IMR-90 (cell line): ENCODE results near the gene CXCR2. TPM values are rescaled to one million over a fixed set of nuclear protein-coding genes. Genes with fewer than 3 reads are reported as not detected.
"Not testable (repeated sequence)": the region's sequence is repeated elsewhere in the genome, so short reads cannot be mapped to it uniquely, and the experiment has no call there.

Source experiments
- ATAC-seq: fragments of 200-7000 bp; cut with Tn5 transposase; 2 replicates; pipeline ENCODE4 v1.9.1; 2020; ENCODE audit warnings: low read depth, mild to moderate bottlenecking, moderate library complexity
- BruUV-seq: library from RNA; stranded (reverse); fragments of 400-500 nt; replicated peaks from 2 replicates; lab custom pipeline; 2021; lab: Mats Ljungman, UMichigan
- CTCF ChIA-PET: fragments of 300-600 bp; formaldehyde crosslinking; extraction: SDS; loops from one replicate; lab custom pipeline; 2021; ENCODE audit warnings: antibody characterized with exemption; lab: Yijun Ruan, JAX
- POLR2A ChIA-PET: fragments of 300-600 bp; sonication (Branson Sonifier 250); formaldehyde crosslinking; loops from one replicate; lab custom pipeline; 2022; ENCODE audit warnings: antibody characterized with exemption; ENCODE audit not compliant: unreplicated experiment; lab: Charles Lee
- DNase-seq: peaks from one replicate; pipeline ENCODE4 v3.0.0; 2013
- H2AFZ ChIP-seq: replicated peaks from 2 replicates; pipeline ENCODE3; 2013; ENCODE audit warnings: low read length, mild to moderate bottlenecking; ENCODE audit not compliant: poor library complexity
- H2AK5ac ChIP-seq: 2 replicates; pipeline ENCODE4 v1.6.1; 2013; ENCODE audit warnings: low read depth, low read length, inconsistent platforms
- H2AK9ac ChIP-seq: replicated peaks from 2 replicates; pipeline ENCODE3; 2013; ENCODE audit warnings: mild to moderate bottlenecking, low read depth, low read length, moderate library complexity; ENCODE audit not compliant: poor library complexity
- H2BK120ac ChIP-seq: 2 replicates; pipeline ENCODE4 v1.6.1; 2013; ENCODE audit warnings: low read depth, low read length, inconsistent platforms
- H2BK15ac ChIP-seq: 3 replicates; pipeline ENCODE4 v1.6.1; 2013; ENCODE audit warnings: low read depth, low read length, inconsistent platforms
- H2BK20ac ChIP-seq: 2 replicates; pipeline ENCODE4 v1.6.1; 2013; ENCODE audit warnings: low read depth, mild to moderate bottlenecking, inconsistent platforms, low read length, moderate library complexity
- H2BK5ac ChIP-seq: 2 replicates; pipeline ENCODE4 v1.6.1; 2013; ENCODE audit warnings: mild to moderate bottlenecking, low read depth, low read length, inconsistent platforms; ENCODE audit not compliant: poor library complexity, severe bottlenecking
- H3K14ac ChIP-seq: replicated peaks from 2 replicates; pipeline ENCODE4 v1.6.1; 2013; ENCODE audit warnings: low read depth, low read length, inconsistent platforms
- H3K18ac ChIP-seq: 2 replicates; pipeline ENCODE4 v1.6.1; 2013; ENCODE audit warnings: low read depth, low read length, control low read depth
- H3K23ac ChIP-seq: 2 replicates; pipeline ENCODE4 v1.6.1; 2013; ENCODE audit warnings: low read depth, low read length, inconsistent platforms
- H3K27ac ChIP-seq: 2 replicates; pipeline ENCODE4 v1.5.1; 2013; ENCODE audit warnings: mild to moderate bottlenecking, control low read depth, low read length; ENCODE audit not compliant: insufficient read depth
- H3K27me3 ChIP-seq: 2 replicates; pipeline ENCODE4 v1.6.1; 2013; ENCODE audit warnings: low read length; ENCODE audit not compliant: control insufficient read depth, insufficient read depth
- H3K36me3 ChIP-seq: 2 replicates; pipeline ENCODE4 v1.6.1; 2013; ENCODE audit warnings: low read length, mixed read lengths; ENCODE audit not compliant: control insufficient read depth, insufficient read depth
- H3K4ac ChIP-seq: 2 replicates; pipeline ENCODE4 v1.6.1; 2013; ENCODE audit warnings: low read depth, low read length, inconsistent platforms
- H3K4me1 ChIP-seq: 2 replicates; pipeline ENCODE4 v1.6.1; 2013; ENCODE audit warnings: low read length, mixed read lengths; ENCODE audit not compliant: control insufficient read depth, insufficient read depth
- H3K4me2 ChIP-seq: 2 replicates; pipeline ENCODE4 v1.6.1; 2013; ENCODE audit warnings: low read depth, mild to moderate bottlenecking, control low read depth, low read length, moderate library complexity
- H3K4me3 ChIP-seq: 2 replicates; pipeline ENCODE4 v1.5.1; 2013; ENCODE audit warnings: low read depth, mild to moderate bottlenecking, control low read depth, low read length, moderate library complexity; ENCODE audit not compliant: insufficient read depth
- H3K56ac ChIP-seq: 2 replicates; pipeline ENCODE4 v1.6.1; 2013; ENCODE audit warnings: low read length, inconsistent platforms; ENCODE audit not compliant: insufficient read depth; ENCODE audit errors: extremely low read depth
- H3K79me1 ChIP-seq, 2 experiments: 2 replicates each; pipeline ENCODE4 v1.6.1; 2013; ENCODE audit warnings: low read length in 2 of 2, inconsistent platforms in 1 of 2, low read depth in 1 of 2
- H3K9ac ChIP-seq: 2 replicates; pipeline ENCODE4 v1.6.1; 2013; ENCODE audit warnings: low read depth, low read length, control low read depth
- H3K9me1 ChIP-seq: 2 replicates; pipeline ENCODE4 v1.6.1; 2013; ENCODE audit warnings: low read length, inconsistent platforms; ENCODE audit not compliant: insufficient read depth
- H3K9me3 ChIP-seq: 2 replicates; pipeline ENCODE4 v1.6.1; 2013; ENCODE audit warnings: low read length; ENCODE audit not compliant: control insufficient read depth, insufficient read depth
- H4K20me1 ChIP-seq: 2 replicates; pipeline ENCODE4 v1.6.1; 2013; ENCODE audit warnings: low read length, inconsistent platforms; ENCODE audit not compliant: insufficient read depth
- H4K5ac ChIP-seq: 2 replicates; pipeline ENCODE4 v1.6.1; 2013; ENCODE audit warnings: mild to moderate bottlenecking, low read depth, low read length, control low read depth
- H4K8ac ChIP-seq, 2 experiments: 2 replicates each; pipeline ENCODE4 v1.6.1; 2013; ENCODE audit warnings: low read depth in 2 of 2, low read length in 2 of 2, control low read depth in 1 of 2, inconsistent platforms in 1 of 2
- H4K91ac ChIP-seq: 2 replicates; pipeline ENCODE4 v1.6.1; 2013; ENCODE audit warnings: low read depth, low read length, inconsistent platforms; ENCODE audit not compliant: insufficient read depth
- dilution Hi-C: fragments of 300-500 bp; cut with HindIII; formaldehyde crosslinking; loops from one replicate; pipeline ENCODE4 v1.14.3; 2018; ENCODE audit warnings: low sequenced_read_pairs; ENCODE audit not compliant: unreplicated experiment
- in situ Hi-C: fragments of 300-500 bp; cut with MboI; formaldehyde crosslinking; loops from 3 replicates; pipeline ENCODE4 v1.14.3; 2019; ENCODE audit warnings: low sequenced_read_pairs, inconsistent platforms, mixed read lengths
- intact Hi-C: fragments of 100-400 bp; cut with micrococcal nuclease; formaldehyde crosslinking; loops from 2 replicates; pipeline ENCODE4 v1.10.0; 2022
- polyA plus RNA-seq, 3 experiments: library from polyadenylated mRNA; depleted of rRNA; stranded (reverse); fragments of >200 nt; gene quantifications; 2 replicates each; pipeline ENCODE4 v1.2.3, GENCODE V29; 2012; ENCODE audit warnings: low replicate concordance in 1 of 3
- total RNA-seq: library from RNA; depleted of rRNA; stranded (reverse); fragments of >200 nt; gene quantifications from 2 replicates; pipeline ENCODE4 v1.2.3, GENCODE V29; 2012

Gene CXCR2
- total and polyA plus RNA-seq, 2 of the 4 experiments (the other 2 are of a cell fraction): not detected

- H4K20me1 ChIP-seq, H2BK15ac ChIP-seq, H3K56ac ChIP-seq, H3K18ac ChIP-seq, H3K9me3 ChIP-seq, H3K9ac ChIP-seq, H3K4ac ChIP-seq, H3K4me1 ChIP-seq, CTCF ChIA-PET, H3K79me1 ChIP-seq, H3K23ac ChIP-seq, H3K4me2 ChIP-seq, H4K91ac ChIP-seq, ATAC-seq, H2BK20ac ChIP-seq, DNase-seq, H3K9me1 ChIP-seq, H3K4me3 ChIP-seq, H2BK5ac ChIP-seq, H3K27ac ChIP-seq, H2AFZ ChIP-seq, H3K36me3 ChIP-seq, intact Hi-C loops, H2AK9ac ChIP-seq, H4K8ac ChIP-seq, H2BK120ac ChIP-seq, H3K14ac ChIP-seq, in situ Hi-C loops, dilution Hi-C loops, H4K5ac ChIP-seq, POLR2A ChIA-PET, H2AK5ac ChIP-seq, BruUV-seq: not testable (repeated sequence)
- H3K27me3 ChIP-seq: peaks cover 27% of the 10 kb centered on the region
Observed at GRCh38 chr2:218122286-218122685, 3.5 kb upstream of the CXCR2 start.
